MCF 10A (cell line): ENCODE measurements around the gene SLC24A3. TPM values are rescaled to one million over a fixed set of nuclear protein-coding genes. Genes with fewer than 3 reads are reported as not detected.

Experiments
- BruUV-seq: library from RNA; stranded (reverse); fragments of 400-500 nt; replicated peaks from 2 replicates; lab custom pipeline; 2021; lab: Mats Ljungman, UMichigan
- CTCF ChIA-PET: fragments of 300-600 bp; sonication (Branson Sonifier 250); formaldehyde crosslinking; extraction: SDS; loops from one replicate; lab custom pipeline; 2021; ENCODE audit warnings: antibody characterized with exemption, inconsistent platforms; lab: Yijun Ruan, JAX
- POLR2A ChIA-PET: fragments of 300-600, 350-650 bp; sonication (Branson Sonifier 250); formaldehyde crosslinking; extraction: SDS; loops from one replicate; lab custom pipeline; 2020; ENCODE audit warnings: antibody characterized with exemption, inconsistent platforms; lab: Yijun Ruan, JAX
- DNase-seq: peaks from one replicate; pipeline ENCODE4 v3.0.0-alpha.2; 2018; ENCODE audit not compliant: unreplicated experiment
- H3K27ac Mint-ChIP-seq: one replicate; pipeline ENCODE4 v1.8.0; 2022; ENCODE audit warnings: mild to moderate bottlenecking, low read depth, mixed read lengths; ENCODE audit not compliant: unreplicated experiment
- H3K27me3 Mint-ChIP-seq: one replicate; pipeline ENCODE4 v1.8.0; 2022; ENCODE audit warnings: mixed read lengths; ENCODE audit not compliant: insufficient read depth, unreplicated experiment
- H3K36me3 Mint-ChIP-seq: one replicate; pipeline ENCODE4 v1.8.0; 2022; ENCODE audit warnings: mild to moderate bottlenecking, moderate library complexity, mixed read lengths; ENCODE audit not compliant: insufficient read depth, unreplicated experiment
- H3K4me1 Mint-ChIP-seq: one replicate; pipeline ENCODE4 v1.8.0; 2022; ENCODE audit warnings: mixed read lengths; ENCODE audit not compliant: insufficient read depth, unreplicated experiment
- H3K4me3 Mint-ChIP-seq: one replicate; pipeline ENCODE4 v1.8.0; 2022; ENCODE audit warnings: mild to moderate bottlenecking, moderate library complexity, mixed read lengths; ENCODE audit not compliant: unreplicated experiment
- H3K9me3 Mint-ChIP-seq: one replicate; pipeline ENCODE4 v1.8.0; 2022; ENCODE audit warnings: mixed read lengths; ENCODE audit not compliant: unreplicated experiment
- CTCF ChIP-seq: fragments of 200-600 bp; IDR thresholded peaks from one replicate; pipeline ENCODE4 v1.8.0; 2022; ENCODE audit warnings: antibody characterized with exemption, mild to moderate bottlenecking; ENCODE audit not compliant: unreplicated experiment
- intact Hi-C: fragments of 100-400 bp; cut with micrococcal nuclease; formaldehyde crosslinking; loops from 2 replicates; pipeline ENCODE4 v1.14.1; 2022
- total RNA-seq: library from RNA; stranded (reverse); gene quantifications from 2 replicates; pipeline ENCODE4 v1.2.3, GENCODE V29; 2022

The SLC24A3 gene
- total RNA-seq, 1 experiment from 2014 or later, result not detected

GRCh38 chr20:19740512-19740911 lies 528.1 kb downstream of the SLC24A3 start:
- H3K4me3 Mint-ChIP-seq, result no peak overlapping the region
- no TSS peak for BruUV-seq
- no peaks in the 10 kb centered on the region for H3K9me3 Mint-ChIP-seq
- ChIA-PET CTCF (interaction anchor here (0.7 to 1.9 kb wide), 6 partner anchors 9 to 1268 kb away, joined by 3 to 7 read pairs (median 4); no protein-coding TSS in a partner anchor), POLR2A (interaction anchor here (0.6 to 4.7 kb wide), 2 partner anchors 10 to 18 kb away, joined by 3 to 23 read pairs; no protein-coding TSS in a partner anchor)
- no peak overlapping the region for H3K27ac Mint-ChIP-seq
- H3K27me3 Mint-ChIP-seq, result no peaks in the 10 kb centered on the region
- no peak for DNase-seq
- H3K36me3 Mint-ChIP-seq, result no peaks in the 10 kb centered on the region
- intact Hi-C loops, result no loop called here
- no peak for TF ChIP-seq CTCF
- peaks cover 21% of the 10 kb centered on the region for H3K4me1 Mint-ChIP-seq

- intact Hi-C loops, result no loop called here
- Mint-ChIP-seq H3K27ac (no peak overlapping the region), H3K27me3 (no peaks in the 10 kb centered on the region), H3K9me3 (no peaks in the 10 kb centered on the region), H3K4me3 (no peak overlapping the region), H3K4me1 (peaks cover 12% of the 10 kb centered on the region), H3K36me3 (no peaks in the 10 kb centered on the region)
- no peak for TF ChIP-seq CTCF
- ChIA-PET POLR2A (interaction anchor here (0.7 to 4.7 kb wide), 6 partner anchors 8 to 236 kb away, joined by 3 to 23 read pairs (median 3); no protein-coding TSS in a partner anchor), CTCF (interaction anchor here (0.6 to 1.9 kb wide), 4 partner anchors 48 to 294 kb away, joined by 3 to 7 read pairs (median 3); no protein-coding TSS in a partner anchor)
- no peak for DNase-seq
- no TSS peak for BruUV-seq
These were observed 529.5 kb downstream of the SLC24A3 start for GRCh38 chr20:19741924-19742323.

- CTCF ChIA-PET, result interaction anchor here (0.7 to 1.1 kb wide), 2 partner anchors 252 to 1009 kb away, joined by 3 read pairs; no protein-coding TSS in a partner anchor
- no peak overlapping the region for H3K4me3 Mint-ChIP-seq
- no peaks in the 10 kb centered on the region for H3K36me3 Mint-ChIP-seq
- BruUV-seq, result no TSS peak
- TF ChIP-seq CTCF, result no peak
- no peak overlapping the region for H3K27ac Mint-ChIP-seq
- POLR2A ChIA-PET, result interaction anchor here (4.7 kb wide), 1 partner anchor 7 kb away, joined by 23 read pairs; no protein-coding TSS in a partner anchor
- no peaks in the 10 kb centered on the region for H3K9me3 Mint-ChIP-seq
- H3K4me1 Mint-ChIP-seq, result peaks cover 5% of the 10 kb centered on the region
- H3K27me3 Mint-ChIP-seq, result no peaks in the 10 kb centered on the region
- intact Hi-C loops, result no loop called here
- no peak for DNase-seq
These were observed 530.7 kb downstream of the SLC24A3 start for GRCh38 chr20:19742974-19743639.

GRCh38 chr20:19743640-19743995 lies 531.2 kb downstream of the SLC24A3 start:
- ChIA-PET CTCF (no interaction called here), POLR2A (no interaction called here)
- Mint-ChIP-seq H3K36me3 (no peaks in the 10 kb centered on the region), H3K4me1 (peaks cover 5% of the 10 kb centered on the region), H3K4me3 (no peak overlapping the region), H3K27ac (no peak overlapping the region), H3K9me3 (no peaks in the 10 kb centered on the region), H3K27me3 (no peaks in the 10 kb centered on the region)
- no peak for TF ChIP-seq CTCF
- no peak for DNase-seq
- no TSS peak for BruUV-seq
- intact Hi-C loops, result no loop called here
